Panc1 (cell line): ENCODE measurements around the gene TNIP1. TPM values are rescaled to one million over a fixed set of nuclear protein-coding genes. Genes with fewer than 3 reads are reported as not detected.

ENCODE experiments used
- ATAC-seq: fragments of 200-7000 bp; cut with Tn5 transposase; 2 replicates; pipeline ENCODE4 v1.9.1; 2020; ENCODE audit warnings: mild to moderate bottlenecking, moderate library complexity
- BruUV-seq: library from RNA; stranded (reverse); fragments of 400-500 nt; replicated peaks from 2 replicates; lab custom pipeline; 2021; lab: Mats Ljungman, UMichigan
- CTCF ChIA-PET: fragments of 300-600 bp; sonication (Branson Sonifier 250); formaldehyde crosslinking; loops from one replicate; lab custom pipeline; 2022; ENCODE audit warnings: antibody characterized with exemption; lab: Charles Lee
- POLR2A ChIA-PET: fragments of 300-600 bp; sonication (Branson Sonifier 250); formaldehyde crosslinking; loops from one replicate; lab custom pipeline; 2022; ENCODE audit warnings: antibody characterized with exemption; lab: Charles Lee
- DNase-seq: peaks from one replicate; pipeline ENCODE4 v3.0.0-alpha.2; 2010; ENCODE audit warnings: low read depth, low spot score
- H3K27ac ChIP-seq: 2 replicates; pipeline ENCODE4 v1.5.1; 2011; ENCODE audit warnings: mild to moderate bottlenecking, low read length, inconsistent platforms
- H3K27me3 ChIP-seq: fragments of 200-500 bp; sonication (Bioruptor generic); 2 replicates; pipeline ENCODE4 v1.6.0; 2014; ENCODE audit warnings: low read length, inconsistent platforms; ENCODE audit not compliant: control insufficient read depth, insufficient read depth
- H3K36me3 ChIP-seq: fragments of 200-500 bp; sonication (Bioruptor generic); 2 replicates; pipeline ENCODE4 v1.5.1; 2014; ENCODE audit warnings: inconsistent platforms, mild to moderate bottlenecking, low read length, moderate library complexity; ENCODE audit not compliant: control insufficient read depth, insufficient read depth
- H3K4me1 ChIP-seq: 2 replicates; pipeline ENCODE4 v1.5.1; 2011; ENCODE audit warnings: inconsistent platforms, mild to moderate bottlenecking, low read length, moderate library complexity; ENCODE audit not compliant: control insufficient read depth, insufficient read depth
- H3K4me3 ChIP-seq, 2 experiments: 2 replicates each; pipeline ENCODE4 v1.5.1; 2011 to 2012; ENCODE audit warnings: low read depth in 2 of 2, low read length in 2 of 2, mild to moderate bottlenecking in 2 of 2, inconsistent platforms in 1 of 2, moderate library complexity in 1 of 2
- H3K9me3 ChIP-seq: fragments of 200-500 bp; sonication (Bioruptor generic); 2 replicates; pipeline ENCODE4 v1.5.1; 2014; ENCODE audit warnings: low read depth, mild to moderate bottlenecking, inconsistent platforms, low read length, moderate library complexity; ENCODE audit not compliant: control insufficient read depth, insufficient read depth
- POLR2AphosphoS5 ChIP-seq: IDR thresholded peaks from 2 replicates; pipeline ENCODE4 v1.6.1; 2012; ENCODE audit warnings: mild to moderate bottlenecking, low read depth, low read length, moderate library complexity
- REST ChIP-seq, 2 experiments: IDR thresholded peaks; 2 replicates each; pipeline ENCODE4 v1.6.1; 2011 to 2012; ENCODE audit warnings: low read depth in 2 of 2, control low read depth in 1 of 2, low read length in 1 of 2, mild to moderate bottlenecking in 1 of 2, moderate library complexity in 1 of 2; ENCODE audit not compliant: insufficient read depth in 1 of 2
- SIN3A ChIP-seq: IDR thresholded peaks from 2 replicates; pipeline ENCODE4 v1.6.1; 2012; ENCODE audit warnings: low read depth, mild to moderate bottlenecking, low read length, moderate library complexity, borderline replicate concordance; ENCODE audit not compliant: insufficient read depth
- TCF7L2 ChIP-seq: IDR thresholded peaks from 2 replicates; pipeline ENCODE4 v1.6.1; 2011; ENCODE audit warnings: mild to moderate bottlenecking, low read depth, low read length, inconsistent platforms
- in situ Hi-C: cut with HindIII; loops from 2 replicates; pipeline ENCODE4 v1.10.0; 2016; ENCODE audit warnings: low sequenced_read_pairs, low pct_unique_long_range_greater_than_20kb
- intact Hi-C: fragments of 100-400 bp; cut with micrococcal nuclease; formaldehyde crosslinking; loops from one replicate; pipeline ENCODE4 v1.10.0; 2022; ENCODE audit not compliant: unreplicated experiment
- total RNA-seq: library from RNA; stranded (reverse); gene quantifications from one replicate; pipeline ENCODE4 v1.2.1, GENCODE V29; 2021; ENCODE audit not compliant: unreplicated experiment
- TF ChIP-seq, protein P1 (sequence below): fragments of 450-650 bp; IDR thresholded peaks from 2 replicates; pipeline ENCODE4 v1.5.1; 2017; ENCODE audit warnings: mild to moderate bottlenecking

TNIP1 gene
- total RNA-seq, 1 experiment from 2014 or later = 81.9 TPM

- in situ Hi-C loops (no loop called here), intact Hi-C loops (no loop called here)
- CTCF ChIA-PET = interaction anchor here (0.6 kb wide), 1 partner anchor 461 kb away, joined by 3 read pairs; no protein-coding TSS in a partner anchor
- POLR2A ChIA-PET = no interaction called here
- Histone ChIP-seq H3K27ac (no peak overlapping the region), H3K4me1 (peaks cover 9% of the 10 kb centered on the region; the same call in 1 of the 2 replicates), H3K27me3 (no peaks in the 10 kb centered on the region), H3K4me3 (no peak overlapping the region), H3K36me3 (no peaks in the 10 kb centered on the region), H3K9me3 (no peaks in the 10 kb centered on the region)
- ATAC-seq (no peak), DNase-seq (no peak)
- TF ChIP-seq, protein P1, sequence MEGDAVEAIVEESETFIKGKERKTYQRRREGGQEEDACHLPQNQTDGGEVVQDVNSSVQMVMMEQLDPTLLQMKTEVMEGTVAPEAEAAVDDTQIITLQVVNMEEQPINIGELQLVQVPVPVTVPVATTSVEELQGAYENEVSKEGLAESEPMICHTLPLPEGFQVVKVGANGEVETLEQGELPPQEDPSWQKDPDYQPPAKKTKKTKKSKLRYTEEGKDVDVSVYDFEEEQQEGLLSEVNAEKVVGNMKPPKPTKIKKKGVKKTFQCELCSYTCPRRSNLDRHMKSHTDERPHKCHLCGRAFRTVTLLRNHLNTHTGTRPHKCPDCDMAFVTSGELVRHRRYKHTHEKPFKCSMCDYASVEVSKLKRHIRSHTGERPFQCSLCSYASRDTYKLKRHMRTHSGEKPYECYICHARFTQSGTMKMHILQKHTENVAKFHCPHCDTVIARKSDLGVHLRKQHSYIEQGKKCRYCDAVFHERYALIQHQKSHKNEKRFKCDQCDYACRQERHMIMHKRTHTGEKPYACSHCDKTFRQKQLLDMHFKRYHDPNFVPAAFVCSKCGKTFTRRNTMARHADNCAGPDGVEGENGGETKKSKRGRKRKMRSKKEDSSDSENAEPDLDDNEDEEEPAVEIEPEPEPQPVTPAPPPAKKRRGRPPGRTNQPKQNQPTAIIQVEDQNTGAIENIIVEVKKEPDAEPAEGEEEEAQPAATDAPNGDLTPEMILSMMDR = no peak
- TF ChIP-seq REST (IDR thresholded peaks at IDR 0.05; ENCODE audit: insufficient read depth in 1 of 2, low read depth in 2 of 2, low read length in 1 of 2) (no peak), TCF7L2 (no peak), SIN3A (no peak), POLR2AphosphoS5 (no peak)
- BruUV-seq = no TSS peak
Observed at GRCh38 chr5:151095341-151096000, 14.6 kb upstream of the TNIP1 start.

DNA sequence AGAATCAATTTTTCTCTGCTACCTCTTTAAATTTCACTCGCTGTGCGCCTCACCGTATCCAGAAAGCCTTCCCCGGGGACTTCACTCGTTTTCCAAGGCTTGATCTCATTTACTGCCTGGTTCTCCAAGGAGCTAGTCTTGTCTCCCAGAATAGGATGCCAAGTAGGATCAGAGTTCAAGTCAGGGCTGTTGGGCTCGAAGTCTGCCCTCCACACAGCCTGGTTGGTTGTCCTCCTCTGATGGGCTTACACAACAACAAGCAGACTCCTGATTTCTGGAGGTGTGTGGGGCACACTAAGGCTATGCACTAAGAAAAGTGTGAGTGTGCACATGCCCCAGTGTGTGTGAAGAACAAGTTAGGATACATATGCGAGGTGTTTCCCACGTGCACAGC, 14.0 kb upstream of the TNIP1 start:
- CTCF ChIA-PET = interaction anchor here (0.6 kb wide), 1 partner anchor 460 kb away, joined by 3 read pairs; no protein-coding TSS in a partner anchor
- POLR2A ChIA-PET = no interaction called here
- Histone ChIP-seq H3K27me3 (no peaks in the 10 kb centered on the region), H3K9me3 (no peaks in the 10 kb centered on the region), H3K4me3 (no peak overlapping the region), H3K27ac (no peak overlapping the region), H3K4me1 (peaks cover 9% of the 10 kb centered on the region; the same call in 1 of the 2 replicates), H3K36me3 (no peaks in the 10 kb centered on the region)
- in situ Hi-C loops = no loop called here
- DNase-seq (no peak), ATAC-seq (no peak)
- intact Hi-C loops = no loop called here
- no TSS peak for BruUV-seq
- TF ChIP-seq REST (IDR thresholded peaks at IDR 0.05; ENCODE audit: insufficient read depth in 1 of 2, low read depth in 2 of 2, low read length in 1 of 2) (no peak), POLR2AphosphoS5 (no peak), TCF7L2 (no peak), SIN3A (no peak)
- TF ChIP-seq, protein P1 = no peak
